Gastrocnemius medialis (tissue), 4 donors: ENCODE data around the gene CD27. TPM values are rescaled to one million over a fixed set of nuclear protein-coding genes. Genes with fewer than 3 reads are reported as not detected.
"Not testable (repeated sequence)": the region's sequence is repeated elsewhere in the genome, so short reads cannot be mapped to it uniquely, and the experiment has no call there.

Experiments
- ATAC-seq, 2 donors: fragments of 150-250 bp; one replicate each; pipeline ENCODE4 v1.9.1; 2016
- DNase-seq, 2 donors: peaks; one replicate each; pipeline ENCODE4 v3.0.0-alpha.2; 2019
- H3K27ac ChIP-seq, 4 donors: fragments of 200-600 bp; sonication (generic); 1 replicate in 1 of 4; 2 replicates in 3 of 4; pipeline ENCODE4 v1.5.1; 2016 to 2018; ENCODE audit warnings: mild to moderate bottlenecking in 2 of 4, moderate library complexity in 1 of 4
- H3K27me3 ChIP-seq, 3 donors: fragments of 200-600 bp; sonication (generic) in 2 of 3; 1 replicate in 1 of 3; 2 replicates in 2 of 3; pipeline versions ENCODE4 v1.5.1 to v1.6.0; 2016 to 2019; ENCODE audit warnings: mild to moderate bottlenecking in 1 of 3, moderate library complexity in 1 of 3
- H3K36me3 ChIP-seq, 2 donors: fragments of 200-600 bp; sonication (generic) in 1 of 2; one replicate each; pipeline ENCODE4 v1.5.1; 2017 to 2018
- H3K4me1 ChIP-seq, 2 donors: fragments of 200-600 bp; sonication (generic) in 1 of 2; one replicate each; pipeline ENCODE4 v1.5.1; 2016 to 2017; ENCODE audit warnings: mild to moderate bottlenecking in 2 of 2
- H3K4me3 ChIP-seq, 4 donors: fragments of 200-600 bp; sonication (generic) in 3 of 4; 1 replicate in 1 of 4; 2 replicates in 3 of 4; pipeline ENCODE4 v1.5.1; 2016 to 2019; ENCODE audit warnings: mild to moderate bottlenecking in 2 of 4
- H3K9me3 ChIP-seq, 3 donors: fragments of 200-600 bp; sonication (generic) in 2 of 3; 1 replicate in 1 of 3; 2 replicates in 2 of 3; pipeline ENCODE4 v1.5.1; 2016 to 2019
- CTCF ChIP-seq, 5 experiments: fragments of 450-650 bp in 3 of 5; fragments of 200-600 bp in 2 of 5; sonication (generic) in 2 of 5; IDR thresholded peaks in 4 of 5; conservative IDR thresholded peaks in 1 of 5; 1 replicate in 4 of 5; 2 replicates in 1 of 5; pipeline ENCODE4 v1.5.1; 2016 to 2019; ENCODE audit warnings: antibody characterized with exemption in 5 of 5, mild to moderate bottlenecking in 3 of 5, moderate library complexity in 3 of 5
- POLR2A ChIP-seq, 2 donors: fragments of 450-650 bp; IDR thresholded peaks; one replicate each; pipeline ENCODE4 v1.6.1; 2017; ENCODE audit warnings: antibody characterized with exemption in 2 of 2, mild to moderate bottlenecking in 2 of 2, moderate library complexity in 2 of 2
- in situ Hi-C, 4 donors: fragments of 200-750 bp; cut with MboI; loops; one replicate each; pipeline versions ENCODE4 v1.15.0 to v1.8.0; 2017; ENCODE audit warnings: low sequenced_read_pairs in 4 of 4
- intact Hi-C: fragments of 100-400 bp; cut with DNase I; formaldehyde crosslinking; loops from one replicate; pipeline ENCODE4 v1.15.1; 2023; ENCODE audit warnings: low total_unique reads
- total RNA-seq, 4 donors: library from RNA; depleted of rRNA; stranded (reverse); fragments of >200 nt; gene quantifications; one replicate each; pipeline versions ENCODE4 v1.1.0 to v1.2.3, GENCODE V29; 2016

Gene CD27
- total RNA-seq, 4 donors from 2014 or later, result 0.55 TPM; not detected in 3

GRCh38 chr12:6492838-6493496 lies 48.2 kb downstream of the CD27 start, which contains the start of gene MRPL51:
MRPL51 (minus strand) TSS chr12:6493262; CDS start chr12:6493136, 126 bp downstream.
- Histone ChIP-seq H3K4me3 (peak within 1 kb of the TSS; percentile 81 to 99 (median 88)), H3K4me1 (peaks cover 21 to 27% of the 10 kb centered on the region in 2 donors), H3K36me3 (peaks cover 4 to 34% of the 10 kb centered on the region in 2 donors), H3K9me3 (no peaks in the 10 kb centered on the region), H3K27me3 (no peaks in the 10 kb centered on the region), H3K27ac (peak within 1 kb of the TSS; percentile 93 to 100 (median 98))
- DNase-seq, result peak; percentile 94 to 96
- TF ChIP-seq CTCF (IDR thresholded peaks at IDR 0.05 in 4 of 5, conservative IDR thresholded peaks at IDR 0.05 in 1 of 5), result no peak
- TF ChIP-seq POLR2A (IDR thresholded peaks at IDR 0.05), result peak; percentile 79 to 86
- intact Hi-C loops, result loop anchor here (1.0 to 10.0 kb wide), 4 partner anchors 22 to 192 kb away; partner anchors contain the start of genes GAPDH and ZNF384
- peak; percentile 88 to 94 for ATAC-seq
- in situ Hi-C loops, result loop anchor here in 1 of 4 donors (5.0 kb wide), 1 partner anchor 39 kb away; the partner anchor contains the start of gene GAPDH

DNA sequence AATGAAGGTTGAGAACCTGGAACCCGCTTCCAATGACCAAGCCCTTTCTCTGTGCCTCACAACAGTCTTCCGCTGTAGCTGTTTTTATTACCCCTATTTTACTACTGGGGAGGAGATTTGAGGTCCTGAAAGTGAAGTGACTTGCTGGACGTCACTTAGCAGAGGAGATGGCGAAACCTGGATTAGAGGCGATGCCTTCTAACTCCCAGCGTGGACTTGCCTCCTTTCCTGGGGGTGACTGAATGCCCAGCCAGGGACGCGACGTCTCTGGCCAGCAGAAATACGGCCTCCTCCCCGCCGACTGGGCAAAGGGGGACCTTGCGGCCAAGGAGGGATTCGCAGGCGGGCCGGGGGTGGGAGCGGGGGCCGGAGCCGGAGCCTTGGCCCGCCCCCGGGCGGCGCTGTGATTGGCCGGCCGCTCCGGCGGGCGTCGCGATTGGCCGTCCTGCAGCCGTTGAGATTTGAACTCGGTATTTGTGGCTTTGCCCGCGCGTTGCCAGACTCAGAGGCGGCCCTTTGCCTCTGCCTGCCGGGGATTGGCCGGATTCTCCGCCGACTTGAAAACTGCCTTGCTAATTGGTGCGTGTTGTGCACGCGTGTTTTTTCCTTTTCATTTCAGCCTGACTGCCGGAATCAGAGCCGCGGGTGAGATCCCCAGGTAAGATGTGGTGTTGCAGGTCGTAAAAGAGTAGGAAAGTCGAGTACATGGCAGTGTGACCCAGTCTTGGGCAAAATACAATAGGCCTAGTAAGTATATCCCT lies 48.9 kb downstream of the CD27 start, which contains the start of gene NCAPD2:
Gene NCAPD2, plus strand, starts transcription at position 606 of the 761 bp plus-strand sequence. CDS start 997 bp downstream, outside the sequence.
- peak; percentile 94 to 95 for DNase-seq
- intact Hi-C loops, result loop anchor here (1.0 to 10.0 kb wide), 4 partner anchors 22 to 191 kb away; partner anchors contain the start of genes GAPDH and ZNF384
- Histone ChIP-seq H3K27ac (peak within 1 kb of the TSS; percentile 93 to 100 (median 98)), H3K36me3 (peaks cover 4 to 41% of the 10 kb centered on the region in 2 donors), H3K4me3 (peak within 1 kb of the TSS; percentile 81 to 99 (median 88)), H3K27me3 (no peaks in the 10 kb centered on the region), H3K9me3 (no peaks in the 10 kb centered on the region), H3K4me1 (peaks cover 21 to 27% of the 10 kb centered on the region in 2 donors)
- TF ChIP-seq POLR2A (IDR thresholded peaks at IDR 0.05) (peak; percentile 65 to 89), CTCF (IDR thresholded peaks at IDR 0.05 in 4 of 5, conservative IDR thresholded peaks at IDR 0.05 in 1 of 5) (peak; percentile 54 to 79 (median 60))
- ATAC-seq, result peak; percentile 90 to 92
- in situ Hi-C loops, result loop anchor here in 1 of 4 donors (5.0 kb wide), 1 partner anchor 39 kb away; the partner anchor contains the start of gene GAPDH

DNA sequence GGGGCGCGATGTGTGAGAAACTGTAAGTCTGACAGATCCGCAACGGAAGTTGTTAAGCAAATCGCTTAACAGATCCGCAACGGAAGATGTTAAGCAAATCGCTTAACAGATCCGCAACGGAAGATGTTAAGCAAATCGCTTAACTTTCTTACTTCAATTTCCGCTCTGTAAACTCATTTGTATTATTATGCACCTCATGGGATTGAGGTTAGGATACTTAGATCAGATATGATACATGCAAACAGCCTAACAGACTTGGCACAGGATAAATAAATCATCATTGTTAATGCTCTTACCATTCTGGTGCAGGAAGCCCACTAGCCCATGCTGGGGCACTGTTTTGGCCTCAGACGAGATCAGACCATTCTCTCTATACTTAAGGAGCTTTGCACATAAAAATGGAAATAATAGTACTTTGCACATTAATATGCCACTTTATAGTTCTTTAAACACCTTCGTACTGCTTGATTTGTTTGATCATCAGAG lies 49.5 kb downstream of the CD27 start:
- TF ChIP-seq CTCF (IDR thresholded peaks at IDR 0.05 in 4 of 5, conservative IDR thresholded peaks at IDR 0.05 in 1 of 5) (no peak), POLR2A (IDR thresholded peaks at IDR 0.05) (no peak)
- H3K4me3 ChIP-seq, result peak overlapping the region; percentile 65 to 99 (median 84)
- intact Hi-C loops (loop anchor here (5.0 to 10.0 kb wide), 2 partner anchors 157 to 190 kb away; partner anchors contain the start of gene ZNF384), in situ Hi-C loops (loop anchor here in 1 of 4 donors (5.0 kb wide), 1 partner anchor 38 kb away; the partner anchor contains the start of gene GAPDH)
- DNase-seq (no peak), ATAC-seq (no peak)
- peaks cover 21 to 27% of the 10 kb centered on the region in 2 donors for H3K4me1 ChIP-seq
- no peaks in the 10 kb centered on the region for H3K27me3 ChIP-seq
- no peaks in the 10 kb centered on the region for H3K9me3 ChIP-seq
- H3K36me3 ChIP-seq, result peaks cover 4 to 47% of the 10 kb centered on the region in 2 donors
- H3K27ac ChIP-seq, result peak overlapping the region; percentile 51 to 100 (median 98)

- H3K9me3 ChIP-seq, result no peaks in the 10 kb centered on the region
- peak overlapping the region in 2 of 4 donors; percentile 65 to 81 for H3K4me3 ChIP-seq
- TF ChIP-seq CTCF (IDR thresholded peaks at IDR 0.05 in 4 of 5, conservative IDR thresholded peaks at IDR 0.05 in 1 of 5) (no peak), POLR2A (IDR thresholded peaks at IDR 0.05) (no peak)
- H3K27me3 ChIP-seq, result no peaks in the 10 kb centered on the region
- ATAC-seq (no peak), DNase-seq (no peak)
- no peak overlapping the region for H3K27ac ChIP-seq
- H3K4me1 ChIP-seq, result peaks cover 21 to 27% of the 10 kb centered on the region in 2 donors
- in situ Hi-C loops (loop anchor here in 1 of 4 donors (5.0 kb wide), 1 partner anchor 37 kb away; the partner anchor contains the start of gene GAPDH), intact Hi-C loops (loop anchor here (5.0 to 10.0 kb wide), 2 partner anchors 158 to 190 kb away; partner anchors contain the start of gene ZNF384)
- peaks cover 4 to 53% of the 10 kb centered on the region in 2 donors for H3K36me3 ChIP-seq
Measured at GRCh38 chr12:6494968-6495367, 50.2 kb downstream of the CD27 start.

DNA sequence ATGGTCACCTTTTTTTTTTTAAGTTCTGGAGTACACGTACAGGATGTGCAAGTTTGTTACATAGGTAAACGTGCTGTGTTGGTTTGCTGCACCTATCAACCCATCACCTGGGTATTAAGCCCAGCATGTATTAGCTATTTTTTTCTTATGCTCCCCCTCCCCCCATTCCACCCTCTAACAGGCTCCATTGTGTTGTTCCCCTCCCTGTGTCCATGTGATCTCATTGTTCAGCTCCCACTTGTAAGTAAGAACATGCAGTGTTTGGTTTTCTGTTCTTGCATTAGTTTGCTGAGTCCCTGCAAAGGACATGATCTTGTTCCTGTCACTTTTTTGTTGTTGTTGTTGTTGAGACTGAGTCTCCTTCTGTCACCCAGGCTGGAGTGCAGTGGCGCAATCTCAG lies 52.5 kb downstream of the CD27 start:
- H3K4me3 ChIP-seq, in situ Hi-C loops, ATAC-seq, H3K27me3 ChIP-seq, H3K9me3 ChIP-seq, DNase-seq, H3K27ac ChIP-seq: not testable (repeated sequence)
- Histone ChIP-seq H3K4me1 (peaks cover 18 to 21% of the 10 kb centered on the region in 2 donors), H3K36me3 (peaks cover 0 to 45% of the 10 kb centered on the region in 2 donors)
- intact Hi-C loops, result loop anchor here (10.0 kb wide), 1 partner anchor 188 kb away; the partner anchor contains the start of gene ZNF384
